SK-N-SH treated with all-trans-retinoic acid at 6 μM for 48 hours (cell line): ENCODE measurements around the gene PUDP.

Experiments used
- PATZ1 ChIP-seq: fragments of 250-450 bp; sonication (Bioruptor Pico); IDR thresholded peaks from 2 replicates; pipeline ENCODE4 v1.8.0; 2020; ENCODE audit warnings: mild to moderate bottlenecking, moderate library complexity, borderline replicate concordance
- ZC3H10 ChIP-seq: fragments of 250-450 bp; sonication (Bioruptor Pico); IDR thresholded peaks from 2 replicates; pipeline ENCODE4 v1.5.1; 2021; ENCODE audit warnings: mild to moderate bottlenecking, moderate library complexity
- ZFP3 ChIP-seq: fragments of 250-450 bp; sonication (Bioruptor Pico); IDR thresholded peaks from 2 replicates; pipeline ENCODE4 v1.5.0; 2020; ENCODE audit warnings: mild to moderate bottlenecking, moderate library complexity
- TF ChIP-seq, protein P1 (sequence below): fragments of 250-450 bp; sonication (Bioruptor Pico); IDR thresholded peaks from 2 replicates; pipeline ENCODE4 v1.8.0; 2021; ENCODE audit warnings: low read depth, mild to moderate bottlenecking, moderate library complexity, borderline replicate concordance

- no peak for TF ChIP-seq ZFP3 (CRISPR knock-in tag)
- TF ChIP-seq, protein P1, sequence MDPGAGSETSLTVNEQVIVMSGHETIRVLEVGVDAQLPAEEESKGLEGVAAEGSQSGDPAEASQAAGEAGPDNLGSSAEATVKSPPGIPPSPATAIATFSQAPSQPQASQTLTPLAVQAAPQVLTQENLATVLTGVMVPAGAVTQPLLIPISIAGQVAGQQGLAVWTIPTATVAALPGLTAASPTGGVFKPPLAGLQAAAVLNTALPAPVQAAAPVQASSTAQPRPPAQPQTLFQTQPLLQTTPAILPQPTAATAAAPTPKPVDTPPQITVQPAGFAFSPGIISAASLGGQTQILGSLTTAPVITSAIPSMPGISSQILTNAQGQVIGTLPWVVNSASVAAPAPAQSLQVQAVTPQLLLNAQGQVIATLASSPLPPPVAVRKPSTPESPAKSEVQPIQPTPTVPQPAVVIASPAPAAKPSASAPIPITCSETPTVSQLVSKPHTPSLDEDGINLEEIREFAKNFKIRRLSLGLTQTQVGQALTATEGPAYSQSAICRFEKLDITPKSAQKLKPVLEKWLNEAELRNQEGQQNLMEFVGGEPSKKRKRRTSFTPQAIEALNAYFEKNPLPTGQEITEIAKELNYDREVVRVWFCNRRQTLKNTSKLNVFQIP (CRISPR knock-in tag) = no peak
- TF ChIP-seq ZC3H10 (CRISPR knock-in tag) = no peak
- TF ChIP-seq PATZ1 (CRISPR knock-in tag) = no peak
Measured at GRCh38 chrX:7059214-7059838, 88.6 kb downstream of the PUDP start.
